Mesodermal cell (in vitro differentiated cells): ENCODE measurements around the gene HIBCH.

Experiments
- H3K27ac ChIP-seq: 2 replicates; pipeline ENCODE4 v1.7.0; 2013; ENCODE audit warnings: mild to moderate bottlenecking, low read depth, low read length, moderate library complexity; ENCODE audit not compliant: severe bottlenecking
- H3K36me3 ChIP-seq: 2 replicates; pipeline ENCODE4 v1.7.1; 2013; ENCODE audit warnings: mild to moderate bottlenecking, low read length, moderate library complexity; ENCODE audit not compliant: control insufficient read depth, insufficient read depth
- H3K4me1 ChIP-seq: one replicate; pipeline ENCODE4 v1.7.1; 2013; ENCODE audit warnings: mild to moderate bottlenecking, low read length; ENCODE audit not compliant: insufficient read depth, control insufficient read depth, poor library complexity, severe bottlenecking
- H3K4me3 ChIP-seq: 2 replicates; pipeline ENCODE4 v1.7.0; 2013; ENCODE audit warnings: low read length, control low read depth, mild to moderate bottlenecking; ENCODE audit not compliant: insufficient read depth, poor library complexity, severe bottlenecking; ENCODE audit errors: extremely low read depth
- H3K9me3 ChIP-seq: 2 replicates; pipeline ENCODE4 v1.7.1; 2013; ENCODE audit warnings: mild to moderate bottlenecking, low read length, moderate library complexity; ENCODE audit not compliant: control insufficient read depth
- WGBS, 2 experiments: methylation state at CpG; one replicate each; pipeline ENCODE4 v1.1.5; 2013; ENCODE audit warnings: missing lambda C conversion rate in 2 of 2; ENCODE audit not compliant: insufficient coverage in 2 of 2; 5-methylcytosine and 5-hydroxymethylcytosine counted together

The HIBCH gene

DNA sequence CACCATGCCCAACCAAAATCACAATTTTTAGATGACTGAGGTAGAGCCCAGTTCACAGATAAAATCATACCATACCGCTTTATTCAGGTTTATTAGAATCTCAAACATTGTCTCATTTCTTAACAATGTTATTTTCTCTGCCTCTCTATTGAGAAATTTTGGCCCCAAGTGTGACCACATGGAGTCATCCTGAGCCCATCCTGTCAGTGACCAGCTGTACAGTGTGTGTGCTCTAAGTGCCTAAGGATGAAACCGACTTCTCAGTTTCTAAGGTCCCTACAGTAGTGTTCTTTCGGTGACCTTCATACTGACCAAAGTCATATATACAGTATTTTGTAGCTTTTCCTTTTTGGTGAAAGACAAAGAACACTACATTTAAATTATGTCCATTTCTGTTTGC is 133.4 kb downstream of the HIBCH start:
- H3K27ac ChIP-seq, result no peak overlapping the region
- 100% methylated on average over 1 of the region's 3 CpGs; no CpG with 5 or more reads in 1 of the 2 experiments for WGBS, 2 experiments
- no peaks in the 10 kb centered on the region for H3K9me3 ChIP-seq
- no peaks in the 10 kb centered on the region for H3K36me3 ChIP-seq
- H3K4me3 ChIP-seq, result no peak overlapping the region
- H3K4me1 ChIP-seq, result no peaks in the 10 kb centered on the region

DNA sequence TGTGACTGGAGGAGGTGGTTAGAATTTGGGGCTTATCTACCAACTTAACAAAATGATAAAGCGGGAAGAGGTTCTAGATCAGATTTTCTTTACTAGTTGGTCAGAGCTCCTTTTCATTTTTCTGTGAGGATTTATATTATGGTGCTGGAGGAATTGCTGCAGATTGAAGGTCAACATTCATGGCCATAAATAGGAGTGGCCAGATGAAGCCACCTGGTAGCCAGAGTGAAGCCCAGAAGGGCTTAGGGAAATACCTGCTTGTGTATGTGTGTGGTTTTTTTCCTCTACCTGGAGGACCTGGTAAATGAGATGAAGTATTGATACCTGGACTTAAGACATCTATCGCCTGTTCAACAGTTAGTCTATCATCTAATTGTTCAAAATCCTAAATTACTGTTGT is 134.2 kb downstream of the HIBCH start:
- no peaks in the 10 kb centered on the region for H3K9me3 ChIP-seq
- no peak overlapping the region for H3K27ac ChIP-seq
- H3K4me1 ChIP-seq, result no peaks in the 10 kb centered on the region
- H3K36me3 ChIP-seq, result no peaks in the 10 kb centered on the region
- no peak overlapping the region for H3K4me3 ChIP-seq
- WGBS, 2 experiments, result 80% methylated on average over 1 of the region's 2 CpGs; no CpG with 5 or more reads in 1 of the 2 experiments

DNA sequence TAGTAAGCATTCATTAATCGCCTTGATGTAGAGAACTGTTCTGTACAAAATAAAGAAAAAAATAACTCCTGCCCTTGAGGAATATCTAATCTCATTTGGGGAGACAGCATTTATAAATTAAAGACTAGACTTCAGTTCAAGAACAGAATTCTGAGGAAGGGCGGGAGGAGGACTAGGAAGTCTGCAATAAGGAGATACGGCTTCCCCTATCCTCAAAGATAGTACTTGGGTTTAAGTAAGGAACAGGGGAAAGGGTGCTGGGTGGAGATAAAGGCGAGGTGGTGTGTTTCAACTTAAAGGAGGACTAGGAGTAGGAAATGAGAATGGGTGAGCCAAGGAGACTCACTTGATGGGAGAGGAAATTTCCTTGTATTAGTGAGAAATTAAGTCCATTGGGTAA is 135.2 kb downstream of the HIBCH start:
- WGBS, 2 experiments, result 79 to 80% methylated on average over 1 to 2 of the region's 4 CpGs
- H3K9me3 ChIP-seq, result no peaks in the 10 kb centered on the region

DNA sequence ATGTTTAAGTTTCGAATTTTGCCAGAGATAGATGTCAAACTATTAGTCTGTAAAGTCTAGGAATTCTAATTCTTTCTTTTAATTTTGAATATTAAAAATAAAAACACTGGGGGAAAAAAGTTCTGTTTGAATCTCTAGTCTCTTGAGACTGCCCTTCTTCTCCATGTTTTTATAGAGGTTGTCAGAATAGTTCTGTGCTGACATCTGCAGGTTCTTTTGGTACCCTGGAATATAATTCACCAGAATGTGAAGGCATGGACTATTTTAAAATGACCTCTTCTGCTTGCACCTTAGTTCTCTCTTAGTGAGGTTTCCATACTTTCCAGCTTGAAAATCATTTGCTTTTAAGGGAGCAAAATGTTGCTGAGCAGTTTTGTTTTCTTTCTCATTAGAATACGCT is 136.1 kb downstream of the HIBCH start:
- no peak overlapping the region for H3K4me3 ChIP-seq
- no peak overlapping the region for H3K27ac ChIP-seq
- WGBS, 2 experiments, result no CpG with 5 or more reads among the region's 2 CpGs
- no peaks in the 10 kb centered on the region for H3K9me3 ChIP-seq
- H3K36me3 ChIP-seq, result no peaks in the 10 kb centered on the region
- no peaks in the 10 kb centered on the region for H3K4me1 ChIP-seq

More for the DNA sequence above, 135.2 kb downstream of the HIBCH start:
- Histone ChIP-seq H3K36me3 (no peaks in the 10 kb centered on the region), H3K27ac (peak overlapping the region; percentile 26), H3K4me3 (no peak overlapping the region), H3K4me1 (no peaks in the 10 kb centered on the region)

DNA sequence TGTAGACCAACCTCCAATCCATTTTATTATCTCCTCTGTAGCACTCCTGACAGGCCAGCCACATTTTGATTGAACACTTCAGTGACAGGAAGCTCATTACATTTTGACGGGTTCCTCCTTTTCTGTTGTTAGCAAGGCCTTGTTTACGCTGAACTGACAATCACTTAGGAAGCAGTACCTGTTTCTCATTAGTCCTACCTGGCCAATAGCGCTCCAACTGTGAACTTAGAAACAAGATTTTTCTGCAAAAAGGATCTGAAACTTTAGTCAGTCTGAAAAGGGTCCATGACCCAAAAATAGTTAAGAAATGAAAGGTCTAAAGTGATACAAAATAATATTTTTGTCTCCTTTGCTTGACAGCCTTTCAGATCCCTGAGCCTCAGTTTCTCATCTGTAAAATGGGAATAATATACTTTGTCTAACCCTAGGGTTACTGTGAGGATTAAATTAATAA is 137.5 kb downstream of the HIBCH start:
- no peaks in the 10 kb centered on the region for H3K4me1 ChIP-seq
- H3K36me3 ChIP-seq, result no peaks in the 10 kb centered on the region
- no peak overlapping the region for H3K27ac ChIP-seq
- H3K9me3 ChIP-seq, result no peaks in the 10 kb centered on the region
- H3K4me3 ChIP-seq, result no peak overlapping the region
- WGBS, 2 experiments, result 83 to 90% methylated on average over 2 to 3 of the region's 3 CpGs

DNA sequence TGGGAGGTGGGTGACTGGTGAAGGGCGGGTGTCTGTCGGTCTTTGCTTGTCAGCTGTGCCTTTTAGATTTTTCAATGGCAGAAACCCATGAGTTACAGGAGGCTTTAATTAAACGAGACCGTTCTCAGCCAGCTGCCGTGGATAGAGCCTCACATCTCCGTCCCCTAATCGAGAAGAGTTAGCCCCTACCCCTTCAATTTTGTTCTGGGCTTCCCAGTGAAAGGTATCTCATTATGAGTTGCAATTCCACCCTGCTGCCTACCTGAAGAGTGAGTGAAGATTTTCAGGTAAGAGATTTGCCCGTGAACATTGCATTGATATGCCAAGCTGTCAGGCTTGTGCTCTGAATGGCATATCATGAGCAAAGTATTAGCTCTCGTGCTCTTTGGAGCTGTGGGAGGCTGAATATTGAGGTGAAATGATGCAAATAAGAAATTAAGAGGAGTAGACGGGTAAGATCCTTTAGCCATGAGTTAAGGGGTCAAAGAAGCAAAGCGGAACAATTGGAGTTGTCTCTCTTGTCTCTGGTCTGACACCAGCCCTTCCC is 138.4 kb downstream of the HIBCH start:
- 34 to 40% methylated on average over 9 to 11 of the region's 11 CpGs for WGBS, 2 experiments
- no peaks in the 10 kb centered on the region for H3K36me3 ChIP-seq
- peak overlapping the region; percentile 60 for H3K4me3 ChIP-seq
- no peaks in the 10 kb centered on the region for H3K4me1 ChIP-seq
- no peaks in the 10 kb centered on the region for H3K9me3 ChIP-seq
- no peak overlapping the region for H3K27ac ChIP-seq

DNA sequence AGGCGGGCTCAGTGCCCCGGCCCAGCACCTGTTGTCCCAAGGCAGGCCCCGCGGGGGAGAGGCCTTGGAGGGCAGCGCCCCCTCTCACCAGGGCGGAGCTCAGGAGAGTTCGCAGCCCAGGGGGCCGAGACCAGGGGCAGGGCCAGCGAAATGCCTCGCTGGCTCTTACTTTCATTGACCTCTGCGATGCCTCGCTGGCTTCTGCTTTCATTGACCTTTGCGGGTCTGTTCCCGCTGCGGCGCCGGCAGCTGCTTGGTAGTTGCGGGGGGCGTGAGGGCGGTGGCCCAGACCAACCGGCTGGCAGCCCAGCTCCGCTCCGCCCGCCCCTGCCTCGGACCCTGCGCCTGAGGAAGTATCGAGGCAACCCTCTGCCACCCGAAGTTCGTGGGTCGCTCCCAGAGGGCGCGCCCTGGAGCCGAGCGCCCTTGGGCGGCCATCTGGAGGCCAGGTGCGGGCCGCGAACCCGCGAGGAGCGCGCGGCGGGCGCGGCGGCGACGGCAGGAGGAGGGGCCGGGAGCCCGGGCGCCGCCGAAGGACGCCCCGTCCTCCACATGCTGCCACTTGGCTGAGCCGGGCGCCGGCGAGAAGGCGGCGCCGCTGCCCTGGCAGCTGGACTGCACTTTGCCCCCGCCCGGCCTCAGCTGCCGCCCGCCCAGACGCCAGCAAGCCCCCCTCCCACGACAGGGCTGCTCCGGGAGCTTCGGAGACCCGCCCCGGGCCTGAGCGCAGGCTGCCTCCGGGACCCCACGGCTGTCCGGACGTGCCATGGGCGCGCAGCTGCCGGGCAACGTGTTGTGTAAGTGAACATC is 139.1 kb downstream of the HIBCH start:
- H3K27ac ChIP-seq, result no peak overlapping the region

DNA sequence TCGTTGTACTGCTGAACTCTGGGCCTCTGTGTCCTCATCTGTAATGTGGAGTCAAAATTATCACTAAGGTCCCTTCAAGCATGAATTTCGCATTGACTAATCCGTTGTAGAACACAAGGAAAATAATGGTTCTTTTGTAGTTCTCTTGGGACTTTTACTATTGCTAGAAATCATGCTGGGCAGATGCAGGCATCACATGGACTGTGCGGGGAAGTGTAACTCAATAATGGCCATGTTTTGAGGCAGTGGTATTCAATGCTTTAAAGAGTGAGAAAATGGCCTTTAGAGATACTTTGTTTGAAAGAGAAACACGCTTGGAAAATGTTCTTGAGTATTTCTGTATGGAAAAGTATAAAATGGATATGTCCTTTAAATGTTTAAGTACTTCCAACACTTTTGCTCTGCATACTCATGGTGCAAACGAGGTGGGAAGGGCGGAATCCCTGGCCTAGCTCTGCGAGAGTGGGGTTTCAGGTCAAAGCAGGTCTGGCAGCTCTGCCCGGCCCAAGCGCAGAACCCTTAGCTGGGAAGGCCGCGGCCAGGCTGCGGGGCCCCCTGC is 139.8 kb downstream of the HIBCH start:
- Histone ChIP-seq H3K27ac (no peak overlapping the region), H3K4me1 (no peaks in the 10 kb centered on the region), H3K36me3 (no peaks in the 10 kb centered on the region), H3K9me3 (no peaks in the 10 kb centered on the region), H3K4me3 (peak overlapping the region; percentile 60)
- WGBS, 2 experiments, result 41 to 42% methylated on average over 10 to 11 of the region's 13 CpGs

More for the DNA sequence above, 139.1 kb downstream of the HIBCH start:
- H3K9me3 ChIP-seq, result no peaks in the 10 kb centered on the region
- 1% methylated on average over 55 to 61 of the region's 82 CpGs for WGBS, 2 experiments
- peak overlapping the region; percentile 60 for H3K4me3 ChIP-seq
- no peaks in the 10 kb centered on the region for H3K36me3 ChIP-seq
- H3K4me1 ChIP-seq, result no peaks in the 10 kb centered on the region

DNA sequence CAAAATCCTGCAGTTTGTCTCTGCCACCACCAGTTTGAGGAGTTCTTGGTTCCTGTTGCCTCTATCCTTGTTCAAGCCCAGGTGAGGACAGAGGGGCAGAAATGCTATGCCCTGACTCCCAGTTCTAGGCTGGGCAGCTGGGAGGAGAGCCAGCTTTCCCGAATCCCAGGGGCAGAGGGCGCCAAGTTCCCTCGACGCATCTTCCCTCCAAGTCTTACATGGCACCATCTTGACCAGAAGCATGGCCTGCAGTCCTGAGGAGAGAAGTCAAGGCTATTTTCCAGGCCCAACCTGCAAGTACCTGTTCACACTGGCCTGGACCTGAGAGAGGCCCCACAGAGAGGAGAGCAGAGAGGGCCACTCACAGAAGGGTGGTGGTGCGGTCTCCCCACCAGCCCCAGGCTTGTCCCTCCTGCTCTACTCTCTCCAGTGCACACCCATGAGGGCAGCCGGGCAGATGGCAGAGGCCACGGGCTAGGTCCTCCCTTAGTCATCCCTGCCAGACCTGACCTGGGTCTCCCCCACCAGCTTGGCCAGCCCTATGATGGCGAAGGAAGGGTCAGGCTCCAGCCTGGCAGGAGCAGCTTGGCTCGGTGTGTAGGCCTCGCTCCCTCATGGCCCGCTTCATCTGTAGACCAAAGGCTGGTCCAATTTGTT is 141.4 kb downstream of the HIBCH start:
- WGBS, 2 experiments, result 94 to 96% methylated on average over 9 to 10 of the region's 11 CpGs
- Histone ChIP-seq H3K4me1 (no peaks in the 10 kb centered on the region), H3K9me3 (no peaks in the 10 kb centered on the region), H3K27ac (no peak overlapping the region), H3K36me3 (no peaks in the 10 kb centered on the region), H3K4me3 (no peak overlapping the region)

DNA sequence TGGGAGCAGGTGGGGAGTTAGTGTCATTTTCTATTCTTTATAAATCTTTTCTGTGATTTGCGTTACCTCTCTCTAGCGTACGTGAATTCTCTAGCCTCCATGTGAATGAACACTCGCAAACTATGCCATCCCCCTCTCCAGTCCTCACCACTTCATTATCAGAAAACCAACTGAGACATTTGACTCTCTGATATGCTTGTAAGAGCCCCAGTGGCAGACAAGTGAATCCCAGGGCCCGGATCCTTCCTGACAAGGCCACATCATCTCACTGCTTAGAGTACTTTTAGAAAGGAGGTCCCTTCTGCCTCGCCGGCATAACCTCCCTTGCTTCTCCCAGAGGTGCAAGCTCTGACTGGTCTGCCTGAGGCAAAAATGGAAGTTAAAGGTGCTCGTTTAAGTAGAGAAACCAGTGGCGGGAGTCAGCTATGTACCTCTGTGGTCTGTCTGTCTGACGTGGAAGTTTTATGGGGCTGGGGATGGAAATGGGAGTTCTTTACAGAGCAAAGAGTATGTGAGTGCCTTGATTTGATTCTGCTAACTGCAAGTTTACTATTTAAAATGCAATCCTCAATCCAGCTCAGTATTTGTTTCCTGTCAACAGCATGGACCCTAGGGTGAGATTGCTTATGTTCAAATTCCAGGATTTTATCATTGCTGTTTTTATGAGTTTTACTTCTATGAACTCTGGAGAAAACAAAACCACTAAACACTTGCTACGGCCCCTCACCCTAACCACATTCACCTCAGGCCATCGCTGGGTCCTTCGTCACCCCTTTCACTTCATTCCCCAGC is 142.2 kb downstream of the HIBCH start:
- 90 to 94% methylated on average over 5 to 9 of the region's 13 CpGs for WGBS, 2 experiments
- Histone ChIP-seq H3K4me1 (no peaks in the 10 kb centered on the region), H3K4me3 (no peak overlapping the region), H3K36me3 (no peaks in the 10 kb centered on the region), H3K9me3 (no peaks in the 10 kb centered on the region), H3K27ac (no peak overlapping the region)
